Activated CD4-positive, alpha-beta T cell treated with anti-CD3 and anti-CD28 coated beads, Interleukin-2, amount 10 ng/mL, durations not matched to agents 7 days and 5 days (primary cell): ENCODE results near the gene LRRC74A. TPM values are rescaled to one million over a fixed set of nuclear protein-coding genes. Genes with fewer than 3 reads are reported as not detected.

Experiments
- total RNA-seq, 2 experiments: library from RNA; stranded (reverse); gene quantifications; one replicate each; pipeline ENCODE4 v1.2.3, GENCODE V29; 2021

LRRC74A gene
- total RNA-seq, 2 experiments from 2014 or later, result not detected

Other genes starting within 250 kb of the LRRC74A start
- 1 to 10 TPM; 2.1 TPM for gene VASH1, start 64.9 kb upstream of the LRRC74A start, total RNA-seq
- 10 to 100 TPM; 13.7 TPM for gene ANGEL1, start 13.5 kb upstream of the LRRC74A start, total RNA-seq
- 10 to 100 TPM; 26.0 to 29.9 TPM for gene IRF2BPL, start 202.3 kb downstream of the LRRC74A start, total RNA-seq